ENCODE results near the gene FBXW7.

- TF ChIP-seq POLR2AphosphoS5 (IDR thresholded peaks at IDR 0.05), result no peak
- no peak for TF ChIP-seq CTCF (IDR thresholded peaks at IDR 0.05)
These were observed 114.3 kb downstream of the FBXW7 start for GRCh38 chr4:152421576-152421975.

Data from breast epithelium (tissue), 3 donors.